HT1080 (cell line): ENCODE measurements around the gene PIGC. TPM values are rescaled to one million over a fixed set of nuclear protein-coding genes. Genes with fewer than 3 reads are reported as not detected.
A peak's percentile ranks its signal among the peaks of the same experiment; 100 is the strongest.
"Not testable (repeated sequence)": the region's sequence is repeated elsewhere in the genome, so short reads cannot be mapped to it uniquely, and the experiment has no call there.

Source experiments
- DNase-seq: peaks from one replicate; pipeline ENCODE4 v3.0.0-alpha.2; 2015; ENCODE audit warnings: low read depth
- total RNA-seq: library from RNA; depleted of rRNA; stranded (reverse); fragments of >200 nt; shearing (Covaris generic); gene quantifications from 2 replicates; pipeline ENCODE4 v1.2.3, GENCODE V29; 2014

The PIGC gene
- total RNA-seq, 1 experiment from 2014 or later = 21.9 TPM

GRCh38 chr1:172467446-172467845 lies 23.6 kb upstream of the PIGC start:
- no peak for DNase-seq

- DNase-seq = peak; percentile 55
These were observed 23.0 kb upstream of the PIGC start for GRCh38 chr1:172466795-172467407.

GRCh38 chr1:172465617-172466016 lies 21.7 kb upstream of the PIGC start:
- no peak for DNase-seq

DNA sequence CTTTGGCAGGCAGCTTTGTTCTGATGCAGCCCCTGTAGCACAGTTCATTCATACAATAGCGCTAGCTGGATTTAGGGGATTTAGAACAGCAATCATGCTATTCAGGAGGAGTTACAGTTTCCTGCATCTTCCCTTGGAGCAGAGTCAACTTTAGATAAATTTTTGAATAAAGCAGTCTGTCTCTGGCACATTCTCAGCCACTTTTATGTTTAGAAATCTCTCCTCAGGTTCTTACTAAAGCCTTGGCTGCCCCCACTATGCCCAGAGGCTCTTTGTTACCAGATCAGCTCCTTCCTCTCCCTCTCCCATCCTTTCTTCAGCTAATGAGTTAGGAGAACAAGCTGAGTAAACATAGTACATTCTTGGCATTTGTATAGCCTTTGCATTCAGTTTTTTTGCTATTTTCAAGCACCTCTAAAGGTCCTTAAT lies 17.0 kb upstream of the PIGC start:
- DNase-seq = no peak

DNA sequence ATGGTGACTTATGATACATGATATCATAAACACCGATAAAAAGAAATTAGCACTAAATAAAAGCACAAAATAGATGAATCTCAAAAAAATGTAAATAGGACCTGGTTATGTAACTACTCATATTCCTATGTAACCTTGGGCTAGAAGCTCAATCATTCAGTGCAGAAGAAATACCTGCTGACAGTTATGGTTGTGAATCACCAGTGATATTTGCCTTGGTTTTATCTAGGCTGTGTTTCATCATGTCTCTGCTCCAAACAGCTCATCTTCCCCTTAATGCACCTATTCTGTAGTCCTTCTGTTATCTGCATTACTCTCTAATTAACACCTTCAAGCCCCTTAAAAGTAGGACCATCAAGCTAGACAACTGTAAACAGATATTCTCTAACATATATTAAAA lies 16.3 kb upstream of the PIGC start:
- no peak for DNase-seq

- DNase-seq = no peak
These were observed 13.7 kb upstream of the PIGC start for GRCh38 chr1:172457479-172458130.

DNA sequence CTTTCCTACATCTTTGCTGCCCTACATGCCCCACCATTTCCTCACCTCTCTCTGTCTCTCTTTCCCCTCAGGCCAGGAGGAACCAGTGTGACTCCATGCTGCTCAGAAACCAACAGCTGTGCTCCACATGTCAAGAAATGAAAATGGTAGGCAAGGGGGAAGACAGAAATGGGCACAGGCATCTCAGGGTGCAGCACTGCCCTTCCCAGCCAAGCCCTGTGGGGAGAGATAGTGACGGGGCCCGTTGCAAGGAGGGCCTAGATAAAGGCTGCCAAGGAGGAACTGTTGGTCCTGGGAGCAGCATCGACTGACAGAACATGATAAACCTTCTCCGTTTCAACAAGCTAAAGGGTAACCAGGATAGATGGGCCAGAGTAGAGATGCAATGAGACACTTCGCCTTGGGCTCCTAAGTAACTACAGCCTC lies 12.5 kb upstream of the PIGC start:
- no peak for DNase-seq

DNA sequence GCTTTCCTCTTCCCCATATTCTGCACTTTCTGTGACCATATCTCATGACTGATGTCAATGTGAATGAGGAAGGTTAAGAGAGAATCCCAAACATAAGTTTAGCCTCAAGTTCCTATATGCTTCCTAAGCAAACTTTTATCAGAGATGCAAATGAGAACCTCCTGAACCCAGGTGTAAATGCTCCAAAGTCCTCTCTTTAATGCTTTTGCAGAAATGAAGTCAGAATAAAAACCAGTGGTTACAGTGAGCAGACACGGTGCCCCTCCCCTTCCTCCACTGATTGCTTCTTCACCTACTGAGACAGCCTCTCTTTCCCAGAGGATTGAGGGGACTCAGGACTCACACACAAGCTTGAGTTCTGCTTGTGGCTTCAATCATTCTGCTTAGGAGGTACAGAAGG lies 11.6 kb upstream of the PIGC start:
- DNase-seq = no peak

DNA sequence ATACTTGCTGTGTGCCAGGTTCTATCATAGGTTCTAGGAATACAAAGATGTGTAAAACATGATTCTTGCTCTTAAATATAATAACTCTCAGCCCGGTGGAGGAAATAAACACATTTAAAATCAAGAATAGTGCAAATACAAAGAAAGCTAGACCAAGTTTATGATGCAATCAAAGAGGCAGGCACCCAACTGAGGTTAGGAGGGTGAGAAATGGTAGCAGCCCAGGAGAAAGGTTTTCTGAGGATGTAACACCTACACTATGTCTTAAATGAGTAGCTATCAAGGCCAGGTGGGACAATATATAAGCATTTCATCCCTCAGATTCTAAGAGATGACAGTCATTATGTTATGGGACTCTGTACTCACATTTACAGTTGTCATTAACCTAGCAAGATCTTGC lies 9.7 kb upstream of the PIGC start:
- DNase-seq = no peak

DNA sequence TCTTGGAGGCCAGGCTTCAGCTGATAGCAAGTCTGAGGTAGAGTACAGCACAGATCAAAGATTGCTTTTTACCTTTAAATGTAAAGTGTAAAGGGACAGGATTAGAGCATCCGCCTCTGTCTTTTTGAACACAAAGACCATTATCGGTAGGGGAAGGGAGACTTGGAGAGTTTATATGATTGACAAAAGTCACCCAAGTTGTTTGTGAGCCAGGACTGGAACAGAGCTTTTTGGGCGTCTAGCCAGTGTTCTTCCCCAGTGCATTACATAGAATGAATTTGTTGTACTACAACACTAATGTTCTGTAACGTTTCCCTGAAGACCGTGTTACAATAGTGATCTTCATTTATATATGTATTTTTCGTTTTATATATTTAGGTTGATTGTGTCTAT lies 9.3 kb upstream of the PIGC start:
- DNase-seq = no peak

DNA sequence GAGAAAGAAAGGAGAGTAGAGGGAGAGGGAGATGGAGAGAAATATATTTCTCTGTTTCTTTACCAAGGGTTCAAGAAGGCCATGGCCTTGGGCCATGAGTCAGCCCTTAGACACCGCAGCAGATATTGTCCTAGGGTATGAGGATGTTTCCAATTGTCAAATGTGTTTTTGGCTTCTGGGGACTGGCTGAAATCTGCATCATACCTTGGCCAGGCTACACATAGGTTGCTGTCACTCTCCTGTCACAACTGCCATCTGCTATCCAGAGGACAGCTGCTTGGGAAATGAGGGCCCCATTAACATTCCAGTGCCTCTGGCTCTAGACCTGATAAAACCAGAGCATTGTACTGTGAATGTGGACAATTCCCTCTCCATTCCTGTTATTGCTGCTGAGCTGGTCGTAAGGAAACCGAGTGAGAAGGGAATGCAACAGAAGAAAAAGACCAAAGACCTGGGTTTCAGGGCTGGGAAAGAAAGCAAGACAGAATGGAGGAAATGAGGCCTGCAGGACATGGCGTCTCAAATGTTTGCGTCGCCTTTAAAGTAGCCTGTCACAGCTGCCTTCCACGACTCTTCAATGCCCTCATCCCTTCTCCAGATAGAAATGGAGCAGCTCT lies 8.8 kb upstream of the PIGC start:
- peak; percentile 20 for DNase-seq

GRCh38 chr1:172451002-172451443 lies 7.2 kb upstream of the PIGC start:
- DNase-seq = peak; percentile 58

- DNase-seq = no peak
These were observed 6.6 kb upstream of the PIGC start for GRCh38 chr1:172450524-172450885.

DNA sequence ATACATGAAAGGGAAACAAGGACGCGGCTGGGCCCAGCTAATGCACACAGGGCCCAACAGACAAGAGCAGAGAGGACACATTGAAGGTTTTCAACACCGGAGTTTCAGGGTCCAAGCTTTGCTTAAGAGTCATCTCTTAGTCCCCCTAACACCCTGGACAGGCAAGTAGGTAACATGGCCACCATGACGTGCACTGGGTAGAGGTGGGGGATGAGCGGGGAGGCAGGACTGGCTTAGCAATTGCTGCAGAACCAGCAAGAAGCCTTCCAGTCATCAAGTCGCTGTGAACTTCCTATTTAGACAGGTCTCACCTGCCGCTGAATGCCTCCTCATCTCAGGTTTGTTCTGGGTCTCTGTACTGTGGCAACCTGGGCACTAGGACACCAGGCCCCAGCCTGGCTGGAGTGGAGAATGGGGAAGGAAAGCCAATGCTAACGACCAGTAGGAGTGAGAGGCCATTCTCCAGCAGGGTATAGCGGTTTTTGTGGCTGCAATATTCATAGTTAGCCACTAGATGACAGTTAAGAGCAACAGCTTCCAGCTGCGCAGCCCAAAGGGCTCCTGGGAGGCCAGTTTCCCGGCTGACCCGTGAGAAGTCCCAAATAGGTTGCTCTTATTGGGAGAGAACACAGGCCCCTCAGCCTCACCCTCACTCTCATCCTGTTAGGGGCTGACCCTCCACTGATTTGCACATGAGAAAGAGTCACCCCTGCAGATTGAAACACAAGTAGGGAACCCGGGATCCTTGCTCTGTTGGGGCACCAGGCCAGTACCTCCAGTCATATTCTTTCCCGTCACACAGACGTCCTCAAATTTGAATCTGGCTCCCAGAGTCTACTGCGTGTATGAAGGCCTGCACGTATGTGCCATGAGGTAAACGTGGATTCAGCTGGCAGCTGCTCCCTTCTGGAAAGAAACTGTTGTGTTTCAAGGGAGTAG lies 6.0 kb upstream of the PIGC start:
- peak; percentile 64 for DNase-seq

GRCh38 chr1:172448995-172449584 lies 5.2 kb upstream of the PIGC start:
- peak; percentile 57 for DNase-seq

DNA sequence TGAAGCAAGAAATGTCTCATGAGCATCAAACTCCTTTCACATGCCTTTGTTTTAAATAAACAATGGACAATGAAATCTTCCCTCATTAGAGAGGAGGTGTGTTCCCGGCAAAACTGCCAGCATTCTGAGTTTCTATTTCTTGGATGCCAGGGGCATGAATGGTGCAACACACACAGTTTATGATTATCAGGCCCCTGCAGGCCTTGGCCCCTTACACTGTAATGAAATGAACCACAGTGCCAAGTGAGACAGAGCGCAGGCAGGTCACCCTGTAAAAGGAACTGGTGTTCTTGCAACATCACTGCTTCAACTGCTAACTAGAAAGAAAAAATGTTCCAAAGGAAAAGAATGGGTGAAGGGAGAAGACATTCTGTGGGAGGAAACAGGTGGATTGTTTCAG lies 3.8 kb upstream of the PIGC start:
- DNase-seq = no peak

DNA sequence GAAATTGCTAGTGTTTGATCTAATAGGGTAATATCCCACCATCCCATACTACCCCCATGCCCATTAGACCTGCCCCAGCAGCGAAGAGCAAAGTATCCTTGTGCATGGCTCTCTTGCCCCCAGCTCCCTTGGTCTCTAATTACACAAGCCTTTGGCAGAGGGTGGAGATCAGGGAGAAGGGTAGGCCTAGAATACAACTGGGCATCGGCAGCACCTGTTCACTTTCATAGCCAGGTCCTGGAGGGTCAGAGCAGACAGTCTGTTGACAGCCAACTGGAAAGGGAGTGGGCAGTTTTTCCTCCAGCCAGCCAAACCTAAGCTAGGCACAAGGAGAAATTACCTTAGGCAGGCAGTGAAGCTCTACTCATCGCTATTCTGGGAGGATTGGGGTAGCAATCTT lies 2.7 kb upstream of the PIGC start:
- no peak for DNase-seq

- DNase-seq = no peak
These were observed 865 bp downstream of the PIGC start for GRCh38 chr1:172442843-172443565.

GRCh38 chr1:172442404-172442803 lies 1.5 kb downstream of the PIGC start:
- no peak for DNase-seq

GRCh38 chr1:172437183-172437582 lies 6.7 kb downstream of the PIGC start:
- DNase-seq = not testable (repeated sequence)

DNA sequence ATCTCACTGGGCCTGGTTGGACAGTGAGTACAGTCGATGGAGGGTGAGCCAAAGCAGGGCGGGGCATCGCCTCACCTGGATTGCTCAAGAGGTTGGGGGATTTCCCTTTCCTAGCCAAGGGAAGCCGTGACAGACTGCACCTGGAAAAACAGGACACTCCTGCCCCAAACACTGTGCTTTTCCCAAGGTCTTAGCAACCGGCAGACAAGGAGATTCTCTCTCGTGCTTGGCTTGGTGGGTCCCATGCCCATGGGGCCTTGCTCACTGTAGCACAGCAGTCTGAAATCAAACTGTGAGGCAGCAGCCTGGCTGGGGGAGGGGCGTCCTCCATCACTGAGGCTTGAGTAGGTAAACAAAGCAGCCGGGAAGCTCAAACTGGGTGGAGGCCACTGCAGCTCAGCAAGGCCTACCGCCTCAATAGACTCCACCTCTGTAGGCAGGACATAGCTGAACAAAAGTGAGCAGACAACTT lies 12.1 kb downstream of the PIGC start:
- no peak for DNase-seq
